ENCODE data around the gene PLA2G4E. TPM values are rescaled to one million over a fixed set of nuclear protein-coding genes. Genes with fewer than 3 reads are reported as not detected.

The PLA2G4E gene
- total and polyA plus RNA-seq, 2 of the 13 experiments (the other 11 are each of a cell fraction or from before 2014, with no cell fraction given): not detected

- in situ Hi-C loops (cut with HindIII; ENCODE audit: extremely low pct_ligation_motif_present, low pct_unique_long_range_greater_than_20kb): no loop called here
- TF ChIP-seq NRL (CRISPR knock-in tag; IDR thresholded peaks at IDR 0.05; ENCODE audit: borderline replicate concordance): no peak
- no peak for TF ChIP-seq ZBTB38 (CRISPR knock-in tag; IDR thresholded peaks at IDR 0.05)
- no peak for TF ChIP-seq UBTF (CRISPR knock-in tag; IDR thresholded peaks at IDR 0.05)
- TF ChIP-seq ZNF556 (CRISPR knock-in tag; IDR thresholded peaks at IDR 0.05; ENCODE audit: borderline replicate concordance): no peak
- TF ChIP-seq ZSCAN29 (CRISPR knock-in tag; conservative IDR thresholded peaks at IDR 0.05): no peak
- no peak for TF ChIP-seq ARID3A (IDR thresholded peaks at IDR 0.05; ENCODE audit: low read depth, low read length)
- no peak for TF ChIP-seq E2F2 (CRISPR knock-in tag; IDR thresholded peaks at IDR 0.05; ENCODE audit: borderline replicate concordance)
- TF ChIP-seq MXI1 (IDR thresholded peaks at IDR 0.05; ENCODE audit: borderline replicate concordance, low read depth, low read length): no peak
- TF ChIP-seq FUBP1 (CRISPR knock-in tag; IDR thresholded peaks at IDR 0.05; ENCODE audit: borderline replicate concordance): no peak
- no peak for TF ChIP-seq KLF13 (CRISPR knock-in tag; IDR thresholded peaks at IDR 0.05)
- TF ChIP-seq MLLT10 (CRISPR knock-in tag; IDR thresholded peaks at IDR 0.05): no peak
- TF ChIP-seq ZNF562 (CRISPR knock-in tag; IDR thresholded peaks at IDR 0.05; ENCODE audit: borderline replicate concordance): no peak
- TF ChIP-seq ZBTB1 (CRISPR knock-in tag; IDR thresholded peaks at IDR 0.05; ENCODE audit: borderline replicate concordance): no peak
- no peak for TF ChIP-seq HIVEP1 (CRISPR knock-in tag; IDR thresholded peaks at IDR 0.05)
- TF ChIP-seq NFKBIZ (CRISPR knock-in tag; IDR thresholded peaks at IDR 0.05): no peak
- no peak for TF ChIP-seq GFI1 (CRISPR knock-in tag; IDR thresholded peaks at IDR 0.05; ENCODE audit: borderline replicate concordance)
Observed at GRCh38 chr15:42048080-42048820, 27.4 kb upstream of the PLA2G4E start.

More at GRCh38 chr15:42048080-42048820, 27.4 kb upstream of the PLA2G4E start:
- Histone ChIP-seq H4K20me1 (ENCODE audit: insufficient read depth, low read length) (no peaks in the 10 kb centered on the region), H3K4me1 (ENCODE audit: insufficient read depth, low read length) (peaks cover 20% of the 10 kb centered on the region), H2AFZ (ENCODE audit: low read length) (no peak overlapping the region), H3K4me3 (replicated peaks in 1 of 3; ENCODE audit: insufficient read depth in 1 of 3, low read depth in 2 of 3, low read length in 3 of 3) (no peak overlapping the region), H3K27ac (ENCODE audit: extremely low read length, insufficient read depth, low read length) (no peak overlapping the region), H3K9me3 (ENCODE audit: low read length) (no peaks in the 10 kb centered on the region), H3K27me3 (ENCODE audit: control insufficient read depth in 1 of 2, insufficient read depth in 2 of 2, low read length in 2 of 2) (peaks cover 1 to 31% of the 10 kb centered on the region in 2 experiments; a peak in 4 of 5 replicates), H3K79me2 (ENCODE audit: insufficient read depth, low read length) (no peaks in the 10 kb centered on the region), H3K4me2 (ENCODE audit: low read depth, low read length) (no peak overlapping the region), H3K9ac (ENCODE audit: insufficient read depth, low read depth, low read length) (no peak overlapping the region), H3K36me3 (replicated peaks in 1 of 2; ENCODE audit: control insufficient read depth in 1 of 2, insufficient read depth in 2 of 2, low read length in 2 of 2) (no peaks in the 10 kb centered on the region)
- ATAC-seq (no peak), DNase-seq (ENCODE audit: low spot score) (no peak), FAIRE-seq (no peak)
- intact Hi-C loops (cut with micrococcal nuclease; ENCODE audit: unreplicated experiment): no loop called here
- 60% methylated on average over 9 of the region's 9 CpGs for WGBS (ENCODE audit: low lambda C conversion rate)
- POLR2A ChIA-PET: no interaction called here
- CTCF ChIA-PET (ENCODE audit: low intra/inter-chr PET ratio, low total read pairs): no interaction called here
- BruUV-seq (replicated peaks): no TSS peak

Data from HepG2 (cell line).